GM12891 (cell line): ENCODE results near the gene DYNLRB1.

Source experiments
- DNase-seq: peaks from one replicate; pipeline ENCODE4 v3.0.0; 2011; ENCODE audit warnings: low spot score; ENCODE audit not compliant: insufficient read length
- FAIRE-seq: peaks from 2 replicates; lab custom pipeline; 2011; peaks lifted over from hg19 to GRCh38; lab: Jason Lieb, UNC
- PAX5 ChIP-seq: IDR thresholded peaks from 2 replicates; pipeline ENCODE4 v1.6.1; 2011; ENCODE audit warnings: low read length, moderate library complexity, mild to moderate bottlenecking; ENCODE audit not compliant: insufficient read depth, severe bottlenecking
- POLR2A ChIP-seq: IDR thresholded peaks from 2 replicates; pipeline ENCODE4 v1.6.1; 2011; ENCODE audit warnings: low read depth, low read length, control low read depth
- POLR2AphosphoS5 ChIP-seq: IDR thresholded peaks from 2 replicates; pipeline ENCODE4 v1.6.1; 2011; ENCODE audit warnings: low read depth, low read length, control low read depth
- POU2F2 ChIP-seq: IDR thresholded peaks from 2 replicates; pipeline ENCODE4 v1.6.1; 2011; ENCODE audit warnings: low read depth, mild to moderate bottlenecking, control low read depth, low read length, moderate library complexity
- SPI1 ChIP-seq: IDR thresholded peaks from 2 replicates; pipeline ENCODE4 v1.6.1; 2011; ENCODE audit warnings: low read depth, low read length, control low read depth
- TAF1 ChIP-seq: IDR thresholded peaks from 2 replicates; pipeline ENCODE4 v1.6.1; 2011; ENCODE audit warnings: low read depth, low read length, control low read depth

The DYNLRB1 gene

GRCh38 chr20:34575756-34576155 lies 59.5 kb downstream of the DYNLRB1 start:
- DNase-seq (no peak), FAIRE-seq (no peak)
- TF ChIP-seq POLR2AphosphoS5, result no peak
- TF ChIP-seq POLR2A, result no peak
- no peak for TF ChIP-seq POU2F2
- TF ChIP-seq TAF1, result no peak
- no peak for TF ChIP-seq SPI1
- TF ChIP-seq PAX5, result no peak

- FAIRE-seq (no peak), DNase-seq (no peak)
- TF ChIP-seq POU2F2 (no peak), SPI1 (no peak), TAF1 (no peak), PAX5 (no peak), POLR2AphosphoS5 (no peak)
These were observed 60.8 kb downstream of the DYNLRB1 start for GRCh38 chr20:34577061-34577460.

- FAIRE-seq, result no peak
- no peak for DNase-seq
- no peak for TF ChIP-seq SPI1
- TF ChIP-seq POLR2A, result no peak
- TF ChIP-seq PAX5, result no peak
- TF ChIP-seq POLR2AphosphoS5, result no peak
These were observed 61.8 kb downstream of the DYNLRB1 start for GRCh38 chr20:34578025-34578424.

- no peak for TF ChIP-seq POLR2A
- TF ChIP-seq POLR2AphosphoS5, result no peak
- no peak for TF ChIP-seq POU2F2
- TF ChIP-seq SPI1, result no peak
- no peak for TF ChIP-seq PAX5
- no peak for TF ChIP-seq TAF1
- FAIRE-seq (no peak), DNase-seq (no peak)
These were observed 62.3 kb downstream of the DYNLRB1 start for GRCh38 chr20:34578521-34578920.

GRCh38 chr20:34579191-34579978 lies 63.2 kb downstream of the DYNLRB1 start:
- no peak for TF ChIP-seq TAF1
- no peak for TF ChIP-seq POLR2A
- no peak for TF ChIP-seq SPI1
- no peak for FAIRE-seq
- DNase-seq, result no peak

GRCh38 chr20:34579979-34580940 lies 64.0 kb downstream of the DYNLRB1 start:
- TF ChIP-seq POLR2AphosphoS5 (no peak), POU2F2 (no peak), SPI1 (peak; percentile 92), TAF1 (no peak), POLR2A (no peak)
- DNase-seq (no peak), FAIRE-seq (peak; percentile 96)

GRCh38 chr20:34581341-34582184 lies 65.3 kb downstream of the DYNLRB1 start:
- no peak for FAIRE-seq
- no peak for DNase-seq
- no peak for TF ChIP-seq PAX5
- TF ChIP-seq SPI1, result peak; percentile 31; the same call in 1 of the 2 replicates

- no peak for FAIRE-seq
- DNase-seq, result no peak
- no peak for TF ChIP-seq POLR2A
- no peak for TF ChIP-seq POU2F2
- TF ChIP-seq PAX5, result no peak
- no peak for TF ChIP-seq TAF1
- no peak for TF ChIP-seq POLR2AphosphoS5
- no peak for TF ChIP-seq SPI1
These were observed 66.0 kb downstream of the DYNLRB1 start for GRCh38 chr20:34582221-34582620.

- FAIRE-seq (no peak), DNase-seq (no peak)
- TF ChIP-seq POLR2A (no peak), SPI1 (no peak), POLR2AphosphoS5 (no peak), TAF1 (no peak), PAX5 (no peak), POU2F2 (no peak)
These were observed 66.7 kb downstream of the DYNLRB1 start for GRCh38 chr20:34582911-34583310.
